NCI-H82 treated with DMSO at 0.1 percent for 48 hours (cell line): Measurements from ENCODE around the gene KLHL7.
A peak's percentile ranks its signal among the peaks of the same experiment; 100 is the strongest.
"Not testable (repeated sequence)": the region's sequence is repeated elsewhere in the genome, so short reads cannot be mapped to it uniquely, and the experiment has no call there.

Experiments used
- DNase-seq: peaks from one replicate; lab custom pipeline; 2025; ENCODE audit not compliant: unreplicated experiment; lab: John Stamatoyannopoulos, UW

KLHL7 gene

GRCh38 chr7:23168111-23168885, 62.7 kb downstream of the KLHL7 start:
- no peak for DNase-seq

GRCh38 chr7:23175938-23176337, 70.4 kb downstream of the KLHL7 start:
- no peak for DNase-seq

- peak; percentile 95 for DNase-seq
Measured at GRCh38 chr7:23181684-23182553, 76.3 kb downstream of the KLHL7 start, which contains the start of gene NUP42. TSS of gene NUP42 (plus strand) at chr7:23182048. CDS start at chr7:23182086, 38 bp downstream.

- DNase-seq, result no peak
Measured at GRCh38 chr7:23183279-23184012, 77.9 kb downstream of the KLHL7 start.

GRCh38 chr7:23184291-23184690, 78.7 kb downstream of the KLHL7 start:
- DNase-seq, result no peak

- no peak for DNase-seq
Measured at GRCh38 chr7:23184709-23185359, 79.2 kb downstream of the KLHL7 start.

GRCh38 chr7:23185980-23186379, 80.4 kb downstream of the KLHL7 start:
- no peak for DNase-seq

- no peak for DNase-seq
Measured at GRCh38 chr7:23191022-23191421, 85.4 kb downstream of the KLHL7 start.

GRCh38 chr7:23193650-23194227, 88.2 kb downstream of the KLHL7 start:
- not testable (repeated sequence) for DNase-seq

GRCh38 chr7:23196306-23196705, 90.7 kb downstream of the KLHL7 start:
- no peak for DNase-seq

GRCh38 chr7:23197745-23198144, 92.2 kb downstream of the KLHL7 start:
- DNase-seq, result not testable (repeated sequence)

GRCh38 chr7:23200331-23200730, 94.7 kb downstream of the KLHL7 start:
- DNase-seq, result no peak

GRCh38 chr7:23204241-23204640, 98.7 kb downstream of the KLHL7 start:
- DNase-seq, result no peak

- no peak for DNase-seq
Measured at GRCh38 chr7:23205577-23205908, 100.0 kb downstream of the KLHL7 start.

GRCh38 chr7:23205909-23206767, 100.6 kb downstream of the KLHL7 start:
- DNase-seq, result no peak

- no peak for DNase-seq
Measured at GRCh38 chr7:23207021-23207420, 101.4 kb downstream of the KLHL7 start.

- DNase-seq, result no peak
Measured at GRCh38 chr7:23207884-23208283, 102.3 kb downstream of the KLHL7 start.

GRCh38 chr7:23208316-23208715, 102.7 kb downstream of the KLHL7 start:
- no peak for DNase-seq

GRCh38 chr7:23210506-23210905, 104.9 kb downstream of the KLHL7 start:
- no peak for DNase-seq

GRCh38 chr7:23211589-23211988, 106.0 kb downstream of the KLHL7 start:
- DNase-seq, result no peak
